GM19468 (cell line): ENCODE measurements around the gene SHC4.
A peak's percentile ranks its signal among the peaks of the same experiment; 100 is the strongest.
"Not testable (repeated sequence)": the region's sequence is repeated elsewhere in the genome, so short reads cannot be mapped to it uniquely, and the experiment has no call there.

Source experiments
- ATAC-seq: cut with Tn5 transposase; IDR thresholded peaks from one replicate; pipeline ENCODE4 v1.9.1; 2021; ENCODE audit warnings: mild to moderate bottlenecking, moderate library complexity, moderate number of reproducible peaks; ENCODE audit not compliant: unreplicated experiment; ENCODE audit errors: extremely low read depth

The SHC4 gene

DNA sequence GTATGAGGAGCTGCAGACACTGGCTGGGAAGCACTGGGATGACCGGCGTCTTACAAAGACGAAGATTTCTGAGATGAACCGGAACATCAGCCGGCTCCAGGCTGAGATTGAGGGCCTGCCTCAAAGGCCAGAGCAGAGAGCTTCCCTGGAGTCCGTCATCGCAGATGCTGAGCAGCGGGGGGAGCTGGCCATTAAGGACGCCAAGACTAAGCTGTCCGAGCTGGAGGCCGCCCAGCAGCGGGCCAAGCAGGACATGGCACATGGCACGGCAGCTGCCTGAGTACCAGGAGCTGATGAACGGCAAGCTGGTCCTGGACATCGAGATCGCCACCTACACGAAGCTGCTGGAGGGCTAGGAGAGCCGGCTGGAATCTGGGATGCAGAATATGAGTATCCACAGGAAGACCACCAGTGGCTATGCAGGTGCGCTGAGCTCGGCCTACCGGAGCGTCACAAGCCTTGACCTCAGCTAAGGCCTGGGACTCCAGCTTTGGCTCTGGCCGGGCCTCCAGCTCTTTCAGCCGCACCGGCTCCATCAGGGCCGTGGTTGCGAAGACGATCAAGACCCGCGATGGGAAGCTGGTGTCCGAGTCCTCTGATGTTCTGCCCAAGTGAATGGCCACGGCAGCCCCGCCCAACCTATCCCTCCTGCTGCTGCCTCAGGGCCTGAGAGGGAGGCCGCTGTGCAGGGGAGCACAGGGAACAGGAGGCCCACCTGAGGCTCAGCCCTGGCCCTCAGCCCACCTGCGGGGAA, 9.2 kb upstream of the SHC4 start:
- no peak for ATAC-seq

DNA sequence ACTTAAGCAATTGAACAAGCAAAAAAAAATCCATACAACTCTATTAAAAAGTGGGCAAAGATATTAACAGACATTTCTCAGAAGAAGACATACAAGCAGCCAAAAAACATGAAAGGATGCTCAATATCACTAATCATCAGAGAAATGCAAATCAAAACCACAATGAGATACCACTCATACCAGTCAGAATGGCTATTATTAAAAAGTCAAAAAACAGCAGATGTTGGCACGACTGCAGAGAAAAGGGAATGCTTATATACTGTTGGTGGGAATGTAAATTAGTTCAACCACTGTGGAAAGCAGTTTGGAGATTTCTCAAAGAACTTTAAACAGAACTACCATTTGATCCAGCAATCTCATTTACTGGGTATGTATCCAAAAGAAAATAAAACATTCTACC, 7.2 kb upstream of the SHC4 start:
- ATAC-seq, result not testable (repeated sequence)

DNA sequence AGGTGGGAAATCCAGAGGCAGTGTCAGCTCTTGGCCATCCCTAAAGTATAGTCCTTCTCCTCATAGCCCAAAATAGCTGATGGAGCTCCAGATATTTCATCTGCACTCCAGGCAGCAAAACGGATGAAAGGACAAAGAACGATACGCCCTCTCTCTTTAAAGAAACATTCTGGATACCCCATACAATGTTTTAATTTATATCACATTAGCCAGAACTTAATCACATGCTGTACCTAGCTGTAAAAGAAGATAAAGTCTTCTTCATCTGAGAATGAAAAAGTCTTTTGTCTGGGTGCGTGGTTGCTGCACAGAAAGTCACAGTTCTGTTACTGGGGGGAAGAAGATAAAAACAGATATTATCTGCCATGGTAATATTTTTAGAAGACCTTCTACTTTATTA, 4.3 kb upstream of the SHC4 start:
- no peak for ATAC-seq

DNA sequence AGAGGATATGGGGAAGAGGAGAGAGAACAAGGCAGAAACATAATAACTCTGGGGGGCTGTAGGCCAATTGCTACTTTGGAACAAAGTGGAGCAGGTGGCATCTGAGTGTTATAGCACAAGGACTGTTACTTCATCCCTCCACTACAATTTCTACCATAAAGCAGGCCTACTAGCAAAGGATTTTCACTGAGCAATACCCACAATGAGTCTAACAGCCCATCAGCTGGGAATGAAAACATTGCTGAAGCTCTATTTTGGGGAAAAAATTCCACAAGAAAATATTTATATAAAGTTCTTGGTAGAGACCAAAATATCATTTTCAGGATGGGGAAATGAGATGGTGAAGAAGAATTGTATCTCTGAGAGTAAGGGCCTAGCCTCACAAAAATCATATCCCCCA, 3.6 kb upstream of the SHC4 start:
- no peak for ATAC-seq

DNA sequence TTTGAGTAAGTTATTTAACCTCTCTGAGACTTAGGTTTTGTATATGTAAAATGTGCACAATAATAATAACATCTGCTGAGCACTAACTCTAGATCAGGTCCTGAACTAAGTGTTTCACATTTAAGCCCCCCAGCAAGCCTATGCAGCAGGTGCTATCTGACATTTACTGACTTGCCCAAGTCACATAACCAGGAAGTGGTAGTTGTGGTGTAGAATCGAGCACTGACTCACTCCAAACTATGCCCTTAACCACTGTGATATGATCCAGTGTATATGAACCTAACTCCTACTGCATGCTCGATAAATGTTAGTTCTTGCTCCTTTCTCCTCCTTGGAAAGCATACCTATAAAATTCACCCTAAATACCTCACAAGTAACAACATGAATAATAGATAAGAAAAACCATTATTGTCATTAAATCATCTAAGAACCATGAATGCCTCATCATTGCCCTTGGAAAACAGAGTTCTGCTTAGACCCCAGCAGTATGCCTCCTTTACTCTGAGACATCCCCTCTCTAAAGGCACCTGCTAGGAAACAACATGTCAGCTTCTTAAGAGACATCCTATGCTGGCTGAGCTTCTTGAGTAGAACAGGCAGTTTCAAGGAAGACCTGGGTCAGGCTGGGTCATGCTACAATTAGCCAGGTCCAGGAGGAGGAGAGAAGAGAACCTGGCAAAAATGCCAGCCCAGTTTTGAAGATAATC, 3.0 kb upstream of the SHC4 start:
- peak; percentile 64 for ATAC-seq

DNA sequence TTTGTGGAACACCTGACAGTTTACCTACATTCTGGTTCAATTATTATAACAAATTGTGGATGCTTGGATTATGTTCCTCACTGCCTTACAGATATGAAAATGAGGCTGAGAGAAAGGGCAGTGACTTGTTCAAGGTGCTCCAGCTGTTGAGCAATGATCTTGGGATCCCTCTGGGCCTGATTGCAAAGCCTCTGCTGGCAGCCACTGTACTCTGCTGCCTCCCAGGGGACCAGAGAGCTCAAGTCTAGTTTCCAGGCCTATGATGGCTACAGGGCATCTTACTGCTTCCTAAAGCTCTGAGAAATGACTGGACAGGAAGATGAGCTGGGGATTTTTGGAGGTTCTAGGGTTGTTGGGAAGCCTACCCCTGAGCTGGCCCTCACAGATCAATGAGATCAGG, 2.3 kb upstream of the SHC4 start:
- ATAC-seq, result no peak

DNA sequence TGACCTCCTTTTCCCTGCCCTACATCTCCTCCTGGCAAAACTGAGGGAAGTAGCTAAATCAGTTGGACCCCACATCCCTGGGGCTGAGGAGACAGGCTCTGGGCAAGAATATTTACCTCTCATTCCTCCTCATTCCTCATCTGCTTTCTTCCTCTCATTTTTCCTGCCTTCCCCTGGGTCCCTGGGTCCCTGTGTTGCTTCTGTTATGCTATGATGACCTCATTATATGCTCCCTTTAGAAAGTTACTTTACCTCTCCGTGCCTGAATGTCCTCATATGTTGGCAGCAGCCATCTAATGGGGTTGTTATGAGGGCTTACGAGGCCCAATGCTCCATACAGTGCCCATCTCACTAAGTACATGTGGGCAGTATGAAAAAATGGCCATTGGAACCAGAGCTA, 1.2 kb upstream of the SHC4 start:
- ATAC-seq, result no peak

DNA sequence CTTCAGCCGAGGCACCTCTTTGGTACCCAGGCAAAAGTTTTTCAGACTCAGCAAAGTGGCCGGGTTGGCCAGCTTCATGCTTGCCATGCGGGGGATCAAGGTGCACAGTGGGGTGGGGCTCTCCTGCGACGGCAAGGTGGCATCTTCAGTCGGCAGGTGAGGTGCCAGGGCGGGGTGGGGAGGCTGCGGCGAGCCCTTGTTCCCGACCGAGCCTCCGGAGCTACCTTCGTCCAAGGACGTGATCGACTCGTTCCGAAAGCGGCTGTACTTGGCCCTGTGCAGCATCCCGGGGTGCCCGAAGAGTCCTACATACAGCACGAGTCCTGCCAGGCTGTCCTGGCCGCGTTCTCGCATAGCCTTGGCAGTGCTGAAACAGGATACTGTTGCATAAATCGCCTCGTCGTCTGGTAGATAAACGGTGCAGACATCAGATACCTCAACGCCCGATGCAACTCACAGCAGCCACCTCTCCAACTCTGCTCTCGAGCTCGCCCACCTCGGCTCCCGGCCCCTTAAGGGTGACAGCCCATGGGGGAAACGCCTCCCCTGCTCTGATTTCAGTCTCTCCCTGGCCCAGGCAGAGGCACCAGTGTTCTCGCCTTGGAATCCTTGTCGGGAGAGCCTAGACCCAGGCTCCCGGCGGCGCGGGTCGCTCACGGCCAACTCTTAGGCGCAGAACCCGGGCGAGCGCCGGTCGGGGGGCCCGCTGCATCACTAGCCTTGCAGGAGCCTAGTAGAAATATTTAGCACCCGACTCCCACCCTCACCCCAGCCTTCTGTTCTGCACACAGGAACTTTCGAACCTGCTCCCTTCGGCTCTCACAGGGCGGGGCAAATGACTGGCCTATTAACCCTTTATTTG, 826 bp downstream of the SHC4 start:
- no peak for ATAC-seq

DNA sequence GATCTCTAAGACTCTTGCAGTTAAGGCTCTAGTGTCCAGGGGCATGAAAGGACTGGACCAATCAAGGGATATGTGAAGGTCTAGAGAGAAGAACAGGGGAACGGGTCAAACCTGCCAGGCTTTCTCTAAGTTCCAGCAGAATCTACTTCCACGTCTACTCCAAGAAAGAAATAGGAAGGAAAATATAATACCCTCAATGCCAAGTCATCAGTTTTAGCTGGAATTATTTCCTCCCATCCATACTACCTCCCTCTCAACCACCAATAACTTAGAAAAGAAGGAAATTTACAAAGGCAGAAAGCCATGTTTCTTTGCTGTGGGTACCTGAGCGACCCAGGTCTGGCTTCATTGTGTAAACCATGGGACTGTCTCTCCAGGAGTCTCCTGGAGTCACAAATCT, 7.8 kb downstream of the SHC4 start:
- ATAC-seq, result no peak

DNA sequence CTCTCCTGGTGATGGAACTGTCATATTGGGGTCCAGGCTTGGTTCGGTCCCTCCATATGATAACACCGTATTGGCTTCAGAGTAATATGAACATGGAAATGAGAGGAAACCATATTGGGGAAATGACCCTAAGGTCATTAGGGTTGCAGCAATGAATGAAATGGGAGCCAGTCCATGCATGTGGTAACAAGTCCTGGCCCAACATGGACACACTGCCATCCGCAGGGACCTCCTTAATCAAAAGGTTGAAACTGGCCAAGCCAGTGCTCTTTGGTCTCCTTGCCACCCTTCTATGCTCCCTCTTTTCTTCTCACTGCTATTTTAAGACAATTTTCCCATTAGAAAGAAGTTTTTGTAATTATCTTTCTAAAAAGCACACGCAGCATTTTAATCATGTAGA, 8.3 kb downstream of the SHC4 start:
- ATAC-seq, result no peak

DNA sequence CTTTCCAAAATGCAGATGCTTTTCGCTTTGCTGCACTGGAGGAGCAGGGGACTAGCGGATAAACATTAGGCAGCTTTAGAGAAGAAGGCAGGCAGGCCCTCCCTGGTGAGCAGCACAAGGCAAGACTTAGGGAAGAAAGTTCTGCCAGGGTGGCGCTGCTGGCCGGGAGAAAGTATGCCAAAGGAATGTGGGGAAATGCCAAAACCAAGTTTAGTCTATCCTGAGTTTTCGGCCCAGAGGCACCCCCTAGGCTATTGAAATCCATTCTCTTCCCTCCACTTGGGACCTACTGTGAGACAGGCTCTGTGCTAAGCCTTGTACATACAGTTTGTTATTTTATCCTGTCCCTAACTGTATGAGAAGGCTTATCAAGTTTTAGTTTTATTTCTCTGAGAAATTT, 9.2 kb downstream of the SHC4 start:
- no peak for ATAC-seq

DNA sequence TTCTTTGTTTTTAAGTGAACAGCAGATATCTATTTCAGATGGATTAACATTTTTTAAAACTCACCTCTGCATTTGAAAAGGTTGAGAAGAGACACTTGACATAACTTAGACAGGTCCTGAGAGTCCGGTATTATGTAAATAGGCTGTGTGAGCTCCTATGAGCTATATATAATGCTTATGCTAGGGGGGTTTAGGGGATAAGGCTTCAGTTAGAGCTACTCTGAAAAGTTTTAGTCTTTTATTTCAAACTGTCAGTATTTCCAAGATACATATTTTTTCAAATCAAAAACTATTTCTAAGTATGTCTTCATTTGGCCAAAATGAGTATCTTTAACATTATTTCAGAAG, 16.9 kb downstream of the SHC4 start:
- no peak for ATAC-seq

DNA sequence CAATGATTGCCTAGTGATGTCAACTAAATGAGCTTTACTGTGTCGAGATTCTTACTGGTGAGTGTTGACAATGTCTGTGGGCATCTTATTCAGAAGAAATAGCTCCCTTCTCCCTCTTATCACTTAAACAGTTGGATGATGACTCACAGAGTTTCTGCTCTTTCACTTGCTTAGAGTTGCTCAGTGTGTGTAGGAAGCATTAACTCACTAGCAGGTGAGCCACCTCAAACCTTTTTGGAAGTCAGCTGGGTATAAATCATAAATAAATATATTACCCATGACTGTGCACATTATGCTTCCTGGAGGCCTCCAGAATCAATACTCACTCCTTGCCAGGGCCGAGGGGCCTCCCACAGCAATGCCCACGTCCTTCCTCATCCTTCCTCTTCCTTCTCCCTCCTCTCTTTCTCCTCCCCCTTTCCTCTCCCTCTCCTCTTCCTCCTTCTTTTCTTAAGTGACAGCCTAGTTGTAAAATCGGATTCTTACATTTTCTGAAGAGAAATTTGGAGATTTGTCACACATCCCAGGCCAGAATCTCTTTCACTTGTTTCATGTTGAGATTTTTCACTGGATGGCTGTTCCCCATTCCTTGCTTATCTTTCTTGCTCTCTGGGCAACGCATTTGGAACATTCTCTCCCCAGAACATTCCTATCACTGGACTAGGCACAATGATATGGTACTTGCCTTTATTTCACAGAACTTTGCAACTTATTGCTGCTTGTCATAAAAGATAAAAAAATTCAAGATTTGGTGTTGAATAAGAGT, 17.5 kb downstream of the SHC4 start:
- no peak for ATAC-seq

DNA sequence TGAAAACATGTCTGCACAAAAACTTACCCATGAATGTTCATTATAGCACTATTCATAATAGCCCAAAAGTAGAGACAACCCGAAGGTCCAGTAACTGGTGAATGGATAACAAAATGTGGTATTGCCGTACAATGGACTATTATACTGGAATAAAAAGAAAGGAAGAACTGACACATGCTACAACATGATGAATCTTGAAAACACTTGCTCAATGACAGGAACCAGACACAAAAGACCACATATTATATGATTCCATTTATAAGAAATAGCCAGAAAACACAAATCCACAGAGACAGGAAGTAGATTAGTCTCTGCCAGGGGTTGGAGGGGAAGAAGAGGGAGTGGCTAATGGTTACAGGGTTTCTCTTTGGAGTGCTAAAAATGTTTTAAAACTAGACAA, 18.3 kb downstream of the SHC4 start:
- no peak for ATAC-seq

DNA sequence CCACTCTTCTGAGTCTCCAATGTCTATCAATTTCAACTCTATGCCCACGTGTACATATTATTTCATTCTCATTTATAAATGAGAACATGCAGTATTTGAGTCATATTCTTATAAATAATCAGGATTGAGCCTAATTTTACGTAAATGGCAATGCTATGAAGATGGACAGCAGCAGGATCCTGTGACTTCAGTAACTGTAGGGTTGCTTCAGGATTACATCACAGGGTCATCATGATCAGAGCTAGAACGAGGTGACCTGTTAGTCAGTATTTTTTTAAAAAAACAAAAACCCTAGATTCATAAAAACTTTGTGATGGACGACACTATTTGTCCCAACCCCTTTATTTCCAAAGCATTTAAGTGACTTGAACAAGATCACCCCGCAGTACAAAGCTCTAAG, 21.8 kb downstream of the SHC4 start:
- no peak for ATAC-seq

DNA sequence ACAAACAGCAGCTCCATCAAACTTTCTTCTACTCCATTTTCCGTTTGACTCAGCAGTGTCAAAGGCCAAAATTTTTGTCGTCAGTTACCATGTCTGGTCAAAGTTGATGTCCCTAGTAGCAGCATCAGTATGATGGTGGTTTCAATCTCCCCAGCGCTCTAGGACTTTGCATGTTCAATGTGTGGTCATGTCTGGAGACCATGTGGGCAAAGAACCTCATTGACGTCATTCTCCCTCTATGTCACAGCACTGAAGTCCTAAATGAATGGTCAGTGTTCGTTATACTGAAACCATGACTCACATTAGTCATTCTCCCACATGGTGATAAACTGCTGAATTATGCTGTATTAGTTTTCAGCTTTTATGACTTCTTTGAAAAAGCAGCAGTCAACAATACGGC, 23.2 kb downstream of the SHC4 start:
- peak; percentile 85 for ATAC-seq

DNA sequence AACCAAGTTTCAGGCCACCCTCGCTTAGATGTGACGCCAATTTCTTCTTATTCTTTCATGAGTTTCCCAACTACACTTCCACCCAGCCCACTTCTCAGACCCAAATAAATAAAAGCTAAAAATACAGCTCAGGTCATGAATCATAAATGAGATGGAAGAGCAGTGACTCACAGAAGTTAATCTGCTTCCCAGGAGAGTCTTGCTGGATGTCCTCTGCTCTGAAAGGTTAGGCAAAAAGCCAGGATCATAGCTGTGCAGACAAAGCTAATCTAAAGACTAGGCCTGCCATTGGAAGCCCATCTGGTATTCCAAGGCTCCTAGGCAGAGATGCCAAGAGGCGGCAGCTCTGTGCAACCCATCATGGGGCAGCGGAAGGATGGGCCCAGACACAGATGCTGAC, 24.1 kb downstream of the SHC4 start:
- ATAC-seq, result no peak

DNA sequence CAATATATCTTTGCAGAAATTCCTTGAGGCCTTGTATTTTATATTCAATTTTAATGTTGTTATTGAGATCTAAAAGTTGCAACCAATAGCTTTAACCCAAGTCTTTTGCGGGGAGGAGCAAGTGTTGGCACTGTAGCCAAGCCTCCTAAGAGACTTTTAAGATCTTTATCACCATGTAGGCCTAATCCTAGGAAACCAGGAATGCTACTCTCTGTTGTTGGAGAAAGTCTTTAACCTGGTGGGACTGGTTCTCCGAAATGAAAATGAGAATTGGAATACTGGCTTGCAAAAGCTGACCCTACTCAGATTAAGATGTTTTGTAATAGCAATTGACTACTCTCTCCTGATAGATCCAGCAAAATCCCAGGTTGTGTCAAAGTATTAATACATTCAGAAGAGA, 25.8 kb downstream of the SHC4 start:
- ATAC-seq, result no peak

DNA sequence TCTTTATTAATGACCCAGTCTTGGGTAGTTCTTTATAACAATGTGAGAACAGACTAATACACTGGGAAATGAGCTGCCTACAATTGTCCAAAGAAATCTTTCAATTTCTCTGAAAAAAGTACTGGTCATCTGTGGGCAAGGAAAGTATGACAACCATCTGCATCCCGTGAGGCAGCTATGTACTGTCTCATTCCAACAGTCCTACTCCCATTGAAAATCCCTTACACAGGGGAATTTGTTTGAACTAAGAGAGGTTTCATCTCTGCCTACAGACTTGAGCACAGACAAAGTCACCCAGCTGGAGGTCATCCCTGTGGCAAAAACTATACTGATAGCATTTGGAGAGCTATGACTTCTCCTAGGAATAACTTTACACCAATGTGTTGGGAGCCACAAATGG, 27.1 kb downstream of the SHC4 start:
- ATAC-seq, result no peak

DNA sequence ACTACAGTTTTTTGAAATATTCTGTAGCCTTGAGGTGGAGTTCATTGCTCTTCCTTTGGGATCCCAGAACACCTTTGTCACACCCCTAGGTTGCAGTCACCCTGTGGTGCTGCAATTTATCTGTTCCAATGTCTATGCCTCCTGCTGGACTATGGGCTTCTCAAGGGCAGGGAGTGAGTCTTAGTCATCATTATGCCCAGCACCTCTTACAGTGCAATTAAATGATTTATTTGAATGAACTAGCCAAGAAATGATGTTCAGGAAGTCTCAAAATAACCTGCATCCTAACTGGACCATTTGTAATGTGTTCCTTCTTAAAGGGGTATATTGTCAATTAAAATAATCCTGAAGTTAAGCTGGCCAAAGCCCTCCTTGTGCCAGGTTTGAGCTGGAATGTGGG, 28.5 kb downstream of the SHC4 start:
- ATAC-seq, result no peak

DNA sequence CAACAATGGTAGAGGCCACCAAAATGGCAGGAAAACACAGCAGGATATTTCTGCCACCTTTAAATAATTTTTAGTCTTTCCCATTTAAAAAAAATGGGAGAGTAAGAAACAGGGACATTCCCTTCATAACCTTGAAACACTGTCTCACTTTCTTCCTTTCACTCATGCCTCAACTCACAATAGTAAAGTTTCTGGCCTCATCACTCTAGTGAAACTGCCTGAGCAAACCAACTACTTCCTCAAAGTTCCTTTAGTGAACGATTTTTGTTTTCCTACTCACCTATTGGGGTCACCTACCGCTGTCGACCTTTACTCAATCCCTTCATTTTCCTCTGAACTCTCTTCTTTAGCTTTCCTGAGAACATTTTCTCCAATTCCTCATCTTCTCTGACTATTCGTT, 33.0 kb downstream of the SHC4 start:
- no peak for ATAC-seq
